Psoas muscle (tissue), 8 donors: Measurements from ENCODE around the gene TMEM132A. TPM values are rescaled to one million over a fixed set of nuclear protein-coding genes. Genes with fewer than 3 reads are reported as not detected.

Source experiments
- ATAC-seq, 4 donors: fragments of 200-7000 bp; cut with Tn5 transposase; one replicate each; pipeline ENCODE4 v1.9.1; 2020; ENCODE audit warnings: moderate library complexity in 3 of 4, mild to moderate bottlenecking in 2 of 4
- DNase-seq, 2 donors: peaks; one replicate each; pipeline ENCODE4 v3.0.0-alpha.2; 2020
- H3K27ac ChIP-seq: fragments of 200-600 bp; one replicate; pipeline ENCODE4 v1.8.0; 2022
- H3K27me3 ChIP-seq, 3 donors: fragments of 200-600 bp in 1 of 3; one replicate each; pipeline versions ENCODE4 v1.6.1 to v1.8.0; 2013 to 2022; ENCODE audit warnings: low read length in 2 of 3, mild to moderate bottlenecking in 2 of 3, moderate library complexity in 1 of 3; ENCODE audit not compliant: insufficient read depth in 3 of 3
- H3K36me3 ChIP-seq, 2 donors: fragments of 200-600 bp in 1 of 2; one replicate each; pipeline versions ENCODE4 v1.6.1 to v1.8.0; 2013 to 2022; ENCODE audit warnings: low read depth in 1 of 2, mild to moderate bottlenecking in 1 of 2, moderate library complexity in 1 of 2; ENCODE audit not compliant: insufficient read depth in 1 of 2
- H3K4me1 ChIP-seq: fragments of 200-600 bp; one replicate; pipeline ENCODE4 v1.8.0; 2022
- H3K4me3 ChIP-seq: fragments of 200-600 bp; one replicate; pipeline ENCODE4 v1.8.0; 2022; ENCODE audit warnings: mild to moderate bottlenecking
- H3K9me3 ChIP-seq: fragments of 200-600 bp; one replicate; pipeline ENCODE4 v1.8.0; 2022
- CTCF ChIP-seq: fragments of 200-600 bp; IDR thresholded peaks from one replicate; pipeline ENCODE4 v1.8.0; 2022; ENCODE audit warnings: antibody characterized with exemption
- WGBS, 3 donors: extraction: QIAGEN DNeasy Blood & Tissue Kit; methylation state at CpG; one replicate each; pipeline versions ENCODE4 v1.1.6 to v1.1.7; 2013; 5-methylcytosine and 5-hydroxymethylcytosine counted together
- intact Hi-C, 2 donors: fragments of 100-400 bp; cut with DNase I; formaldehyde crosslinking; loops; one replicate each; pipeline versions ENCODE4 v1.11.0 to v1.14.2; 2022
- polyA plus RNA-seq, 3 donors: library from polyadenylated mRNA; stranded (reverse); fragments of 200-250 nt; gene quantifications; one replicate each; pipeline ENCODE4 v1.2.3, GENCODE V29; 2013
- total RNA-seq, 4 donors: library from RNA; stranded (reverse); fragmentation: NEBNext Ultra II Directional in 2 of 4; extraction: Animal tissue kit (Norgen Biotek cat#: 25700) in 2 of 4; gene quantifications; one replicate each; pipeline versions ENCODE4 v1.2.1 to v1.2.4, GENCODE V29; 2021 to 2023
- donor health status: healthy with polysubstance abuse.
- donor health status: DM: no; HTN: no; CAD: no; lungs with moderate emphysema.
- donor health status: Bipolar disorder and iron deficiency.
- donor health status: healthy.
- donor health status: DM: yes; HTN: yes; CAD: no.
- donor health status: DM: no; HTN: no; CAD: no.
- donor health status: DM: no; HTN: no; CAD: no.
- donor health status: DM: yes; HTN: yes; CAD: no.

Gene TMEM132A
- total and polyA plus RNA-seq, 7 donors = 2.0 to 7.7 (median 3.7) TPM

- peaks cover 0 to 46% of the 10 kb centered on the region in 2 donors for H3K36me3 ChIP-seq
- H3K4me3 ChIP-seq = no peak overlapping the region
- H3K27ac ChIP-seq = no peak overlapping the region
- 61 to 68% (median 64%) methylated on average over 5 of the region's 5 CpGs for WGBS, 3 donors
- no peaks in the 10 kb centered on the region for H3K27me3 ChIP-seq
- no peaks in the 10 kb centered on the region for H3K4me1 ChIP-seq
- no peaks in the 10 kb centered on the region for H3K9me3 ChIP-seq
- DNase-seq = peak in 1 of 2 donors; percentile 46
- intact Hi-C loops = no loop called here
- TF ChIP-seq CTCF = peak; percentile 45
- ATAC-seq = peak; percentile 76 to 88 (median 79)
Observed at GRCh38 chr11:60887556-60887955, 36.7 kb upstream of the TMEM132A start.

GRCh38 chr11:60889869-60890311 lies 34.4 kb upstream of the TMEM132A start:
- H3K4me1 ChIP-seq = no peaks in the 10 kb centered on the region
- intact Hi-C loops = loop anchor here in 1 of 2 donors (2.0 kb wide), 1 partner anchor 59 kb away; no protein-coding TSS in a partner anchor

GRCh38 chr11:60890696-60891095 lies 33.6 kb upstream of the TMEM132A start:
- no peak overlapping the region for H3K4me3 ChIP-seq
- no peaks in the 10 kb centered on the region for H3K9me3 ChIP-seq
- intact Hi-C loops = no loop called here
- H3K36me3 ChIP-seq = peaks cover 3 to 72% of the 10 kb centered on the region in 2 donors
- no peaks in the 10 kb centered on the region for H3K27me3 ChIP-seq
- ATAC-seq (no peak), DNase-seq (no peak)
- H3K4me1 ChIP-seq = no peaks in the 10 kb centered on the region
- no peak for TF ChIP-seq CTCF
- no peak overlapping the region for H3K27ac ChIP-seq
- WGBS, 3 donors = 57 to 63% (median 61%) methylated on average over 4 to 5 of the region's 5 CpGs

More at GRCh38 chr11:60889869-60890311, 34.4 kb upstream of the TMEM132A start:
- H3K4me3 ChIP-seq = no peak overlapping the region
- H3K27ac ChIP-seq = no peak overlapping the region
- 72 to 79% (median 74%) methylated on average over 6 of the region's 6 CpGs for WGBS, 3 donors
- ATAC-seq (no peak), DNase-seq (no peak)
- TF ChIP-seq CTCF = no peak
- no peaks in the 10 kb centered on the region for H3K9me3 ChIP-seq
- no peaks in the 10 kb centered on the region for H3K27me3 ChIP-seq
- H3K36me3 ChIP-seq = peaks cover 0 to 63% of the 10 kb centered on the region in 2 donors

- no peak for DNase-seq
Observed at GRCh38 chr11:60891103-60891741, 33.0 kb upstream of the TMEM132A start.

More at GRCh38 chr11:60891103-60891741, 33.0 kb upstream of the TMEM132A start:
- intact Hi-C loops = no loop called here
- Histone ChIP-seq H3K36me3 (peaks cover 3 to 77% of the 10 kb centered on the region in 2 donors), H3K4me3 (no peak overlapping the region), H3K27me3 (no peaks in the 10 kb centered on the region), H3K27ac (no peak overlapping the region), H3K4me1 (no peaks in the 10 kb centered on the region), H3K9me3 (no peaks in the 10 kb centered on the region)
- WGBS, 3 donors = 79 to 94% (median 86%) methylated on average over 7 of the region's 7 CpGs
- TF ChIP-seq CTCF = no peak
- ATAC-seq = no peak
